Activated naive CD4-positive, alpha-beta T cell treated with anti-CD3 and anti-CD28 coated beads, Interleukin-2, amount 50 U/mL, for 16 hours (primary cell): ENCODE measurements around the gene ANGEL1.

Source experiments
- DNase-seq: peaks from one replicate; pipeline ENCODE4 v3.0.0-alpha.2; 2020

ANGEL1 gene

GRCh38 chr14:76812422-76813383 is at the start of gene ANGEL1:
ANGEL1 (minus strand) TSS chr14:76812882; CDS start chr14:76812827, 55 bp downstream.
- peak; percentile 95 for DNase-seq

GRCh38 chr14:76861574-76862255 is 49.0 kb upstream of the ANGEL1 start:
- no peak for DNase-seq

GRCh38 chr14:76856769-76857168 is 44.1 kb upstream of the ANGEL1 start:
- DNase-seq: no peak

GRCh38 chr14:76855066-76855465 is 42.4 kb upstream of the ANGEL1 start:
- no peak for DNase-seq

GRCh38 chr14:76848879-76849278 is 36.2 kb upstream of the ANGEL1 start:
- no peak for DNase-seq

- DNase-seq: no peak
Observed at GRCh38 chr14:76846331-76847047, 33.8 kb upstream of the ANGEL1 start.

GRCh38 chr14:76844223-76844622 is 31.5 kb upstream of the ANGEL1 start:
- peak; percentile 68 for DNase-seq

- no peak for DNase-seq
Observed at GRCh38 chr14:76842414-76842813, 29.7 kb upstream of the ANGEL1 start.

GRCh38 chr14:76837524-76837923 is 24.8 kb upstream of the ANGEL1 start:
- no peak for DNase-seq

GRCh38 chr14:76836029-76836630 is 23.4 kb upstream of the ANGEL1 start:
- no peak for DNase-seq

GRCh38 chr14:76834241-76834661 is 21.6 kb upstream of the ANGEL1 start:
- no peak for DNase-seq

- no peak for DNase-seq
Observed at GRCh38 chr14:76833011-76833410, 20.3 kb upstream of the ANGEL1 start.

- DNase-seq: no peak
Observed at GRCh38 chr14:76832503-76832988, 19.9 kb upstream of the ANGEL1 start.

GRCh38 chr14:76830556-76830955 is 17.9 kb upstream of the ANGEL1 start:
- DNase-seq: no peak

- DNase-seq: no peak
Observed at GRCh38 chr14:76829650-76830421, 17.2 kb upstream of the ANGEL1 start.

GRCh38 chr14:76829013-76829365 is 16.3 kb upstream of the ANGEL1 start:
- DNase-seq: no peak

GRCh38 chr14:76828339-76829012 is 15.8 kb upstream of the ANGEL1 start:
- no peak for DNase-seq

- DNase-seq: no peak
Observed at GRCh38 chr14:76827696-76828296, 15.1 kb upstream of the ANGEL1 start.

- DNase-seq: no peak
Observed at GRCh38 chr14:76826122-76826521, 13.4 kb upstream of the ANGEL1 start, which contains the start of gene LRRC74A. LRRC74A (plus strand) TSS chr14:76826408; CDS start chr14:76826698, 290 bp downstream.

GRCh38 chr14:76820700-76821099 is 8.0 kb upstream of the ANGEL1 start:
- DNase-seq: no peak
